Naive thymus-derived CD4-positive, alpha-beta T cell (primary cell): ENCODE results near the gene GSK3B. TPM values are rescaled to one million over a fixed set of nuclear protein-coding genes. Genes with fewer than 3 reads are reported as not detected.

Experiments used
- ATAC-seq: fragments of 150-1000 bp; cut with Tn5 transposase; 2 replicates; pipeline ENCODE4 v1.10.0; 2021; ENCODE audit warnings: mild to moderate bottlenecking, moderate library complexity
- CTCF ChIA-PET: fragments of 350-600 bp; sonication (Branson Sonifier 250); formaldehyde crosslinking; loops from one replicate; lab custom pipeline; 2021; ENCODE audit warnings: antibody characterized with exemption; lab: Charles Lee
- POLR2A ChIA-PET: fragments of 350-600 bp; sonication (Branson Sonifier 250); formaldehyde crosslinking; loops from one replicate; lab custom pipeline; 2021; ENCODE audit warnings: antibody characterized with exemption, inconsistent platforms; lab: Charles Lee
- DNase-seq, 9 donors: peaks; one replicate each; pipeline versions ENCODE4 v3.0.0 to v3.0.0-alpha.2; 2020 to 2022; ENCODE audit warnings: mixed read lengths in 1 of 9
- H3K27ac ChIP-seq: one replicate; pipeline ENCODE4 v1.7.0; 2013; ENCODE audit warnings: mild to moderate bottlenecking, low read depth, low read length, moderate library complexity
- H3K27me3 ChIP-seq, 2 donors: one replicate each; pipeline ENCODE4 v1.7.0; 2013; ENCODE audit warnings: low read length in 2 of 2, mild to moderate bottlenecking in 2 of 2, moderate library complexity in 2 of 2; ENCODE audit not compliant: control insufficient read depth in 2 of 2, insufficient read depth in 2 of 2
- H3K36me3 ChIP-seq, 3 experiments: 1 replicate in 2 of 3; 2 replicates in 1 of 3; pipeline ENCODE4 v1.7.0; 2013; ENCODE audit warnings: low read length in 3 of 3, mild to moderate bottlenecking in 3 of 3, moderate library complexity in 1 of 3; ENCODE audit not compliant: insufficient read depth in 3 of 3, control insufficient read depth in 2 of 3
- H3K4me1 ChIP-seq, 2 donors: one replicate each; pipeline ENCODE4 v1.7.0; 2013; ENCODE audit warnings: low read length in 2 of 2, mild to moderate bottlenecking in 2 of 2, moderate library complexity in 1 of 2; ENCODE audit not compliant: control insufficient read depth in 2 of 2, insufficient read depth in 2 of 2
- H3K4me3 ChIP-seq: 2 replicates; pipeline ENCODE4 v1.7.0; 2013; ENCODE audit warnings: mild to moderate bottlenecking, low read length
- H3K9me3 ChIP-seq, 3 experiments: 1 replicate in 2 of 3; 2 replicates in 1 of 3; pipeline ENCODE4 v1.7.0; 2013; ENCODE audit warnings: low read length in 3 of 3; ENCODE audit not compliant: control insufficient read depth in 2 of 3
- H3K27ac Mint-ChIP-seq, 9 donors: one replicate each; pipeline ENCODE4 v1.8.0; 2020 to 2022; ENCODE audit warnings: mixed read lengths in 9 of 9, mild to moderate bottlenecking in 8 of 9, moderate library complexity in 5 of 9, inconsistent platforms in 2 of 9
- H3K27me3 Mint-ChIP-seq, 5 donors: one replicate each; pipeline ENCODE4 v1.8.0; 2021 to 2022; ENCODE audit warnings: mixed read lengths in 5 of 5, mild to moderate bottlenecking in 1 of 5
- H3K36me3 Mint-ChIP-seq, 5 donors: one replicate each; pipeline ENCODE4 v1.8.0; 2020 to 2022; ENCODE audit warnings: mixed read lengths in 5 of 5, mild to moderate bottlenecking in 3 of 5, inconsistent platforms in 1 of 5
- H3K4me1 Mint-ChIP-seq, 7 donors: one replicate each; pipeline ENCODE4 v1.8.0; 2020 to 2022; ENCODE audit warnings: mixed read lengths in 7 of 7, mild to moderate bottlenecking in 3 of 7, inconsistent platforms in 1 of 7
- H3K4me3 Mint-ChIP-seq, 10 donors: one replicate each; pipeline ENCODE4 v1.8.0; 2020 to 2022; ENCODE audit warnings: mild to moderate bottlenecking in 10 of 10, mixed read lengths in 10 of 10, moderate library complexity in 6 of 10, inconsistent platforms in 2 of 10
- H3K9me3 Mint-ChIP-seq, 11 donors: one replicate each; pipeline ENCODE4 v1.8.0; 2020 to 2022; ENCODE audit warnings: mixed read lengths in 11 of 11, mild to moderate bottlenecking in 4 of 11, inconsistent platforms in 1 of 11, moderate library complexity in 1 of 11
- intact Hi-C, 2 donors: fragments of 100-400 bp; cut with micrococcal nuclease; formaldehyde crosslinking; loops; one replicate each; pipeline ENCODE4 v1.15.1; 2023
- polyA plus RNA-seq, 2 donors: library from polyadenylated mRNA; unstranded; fragments of 300-500 nt; fragmentation: Illumina TruSeq; gene quantifications; one replicate each; pipeline ENCODE4 v1.2.3, GENCODE V29; 2021
- total RNA-seq, 6 experiments: library from RNA in 5 of 6; stranded (reverse) in 5 of 6; gene quantifications; 1 replicate in 5 of 6; 2 replicates in 1 of 6; pipeline ENCODE4 v1.2.3 and lab custom pipeline; 2021 to 2026

GSK3B gene
- total and polyA plus RNA-seq, 7 experiments from 2014 or later: 13.4 to 42.9 (median 36.0) TPM

GRCh38 chr3:120081719-120082118, 12.5 kb downstream of the GSK3B start:
- no peaks in the 10 kb centered on the region for H3K27me3 ChIP-seq
- intact Hi-C loops: no loop called here
- no peak for DNase-seq
- ChIA-PET POLR2A (interaction anchor here (0.7 to 1.9 kb wide), 2 partner anchors 12 to 514 kb away, joined by 3 to 9 read pairs; no protein-coding TSS in a partner anchor), CTCF (interaction anchor here (1.6 kb wide), 2 partner anchors 10 to 65 kb away, joined by 3 to 4 read pairs; no protein-coding TSS in a partner anchor)
- H3K36me3 Mint-ChIP-seq: peaks cover 0 to 29% (median 12%) of the 10 kb centered on the region in 5 donors
- no peak overlapping the region for H3K27ac Mint-ChIP-seq
- H3K4me1 Mint-ChIP-seq: peaks cover 40 to 82% (median 77%) of the 10 kb centered on the region in 7 donors
- H3K36me3 ChIP-seq: no peaks in the 10 kb centered on the region
- no peak overlapping the region for H3K4me3 ChIP-seq
- H3K27ac ChIP-seq: no peak overlapping the region
- peaks cover 8 to 14% of the 10 kb centered on the region in 2 donors for H3K4me1 ChIP-seq
- H3K27me3 Mint-ChIP-seq: no peaks in the 10 kb centered on the region
- H3K9me3 Mint-ChIP-seq: peaks cover 0 to 2% (median 0%) of the 10 kb centered on the region in 11 donors
- peak overlapping the region in 1 of 10 donors; percentile 24 for H3K4me3 Mint-ChIP-seq
- no peak for ATAC-seq
- H3K9me3 ChIP-seq: no peaks in the 10 kb centered on the region

GRCh38 chr3:120080836-120081235, 13.4 kb downstream of the GSK3B start:
- no peak for ATAC-seq
- Histone ChIP-seq H3K4me1 (peaks cover 8% of the 10 kb centered on the region in 2 donors), H3K36me3 (no peaks in the 10 kb centered on the region), H3K27me3 (no peaks in the 10 kb centered on the region), H3K9me3 (no peaks in the 10 kb centered on the region), H3K4me3 (no peak overlapping the region), H3K27ac (no peak overlapping the region)
- DNase-seq: no peak
- peaks cover 0 to 6% (median under 1%) of the 10 kb centered on the region in 11 donors for H3K9me3 Mint-ChIP-seq
- ChIA-PET POLR2A (interaction anchor here (0.6 kb wide), 1 partner anchor 44 kb away, joined by 6 read pairs; no protein-coding TSS in a partner anchor), CTCF (no interaction called here)
- H3K4me1 Mint-ChIP-seq: peaks cover 39 to 80% (median 74%) of the 10 kb centered on the region in 7 donors
- intact Hi-C loops: no loop called here
- H3K4me3 Mint-ChIP-seq: peak overlapping the region in 3 of 10 donors; percentile 36 to 59 (median 37)
- peaks cover 0 to 32% (median 18%) of the 10 kb centered on the region in 5 donors for H3K36me3 Mint-ChIP-seq
- peak overlapping the region in 4 of 9 donors; percentile 4 to 54 (median 44) for H3K27ac Mint-ChIP-seq
- no peaks in the 10 kb centered on the region for H3K27me3 Mint-ChIP-seq

GRCh38 chr3:120077731-120078130, 16.5 kb downstream of the GSK3B start:
- H3K9me3 Mint-ChIP-seq: peaks cover 0 to 10% (median 2%) of the 10 kb centered on the region in 11 donors
- no peaks in the 10 kb centered on the region for H3K27me3 Mint-ChIP-seq
- H3K4me3 ChIP-seq: no peak overlapping the region
- peak overlapping the region in 3 of 10 donors; percentile 14 to 59 (median 18) for H3K4me3 Mint-ChIP-seq
- H3K27ac ChIP-seq: no peak overlapping the region
- no peak for DNase-seq
- no peaks in the 10 kb centered on the region for H3K9me3 ChIP-seq
- ATAC-seq: no peak
- no peaks in the 10 kb centered on the region for H3K36me3 ChIP-seq
- intact Hi-C loops: loop anchor here in 1 of 2 donors (2.0 kb wide), 1 partner anchor 13 kb away; no protein-coding TSS in a partner anchor
- no peaks in the 10 kb centered on the region for H3K27me3 ChIP-seq
- POLR2A ChIA-PET: interaction anchor here (0.7 kb wide), 1 partner anchor 645 kb away, joined by 3 read pairs; no protein-coding TSS in a partner anchor
- H3K27ac Mint-ChIP-seq: peak overlapping the region in 2 of 9 donors; percentile 7 to 9
- CTCF ChIA-PET: no interaction called here
- H3K4me1 Mint-ChIP-seq: peaks cover 43 to 87% (median 82%) of the 10 kb centered on the region in 7 donors
- H3K4me1 ChIP-seq: peaks cover 8% of the 10 kb centered on the region in 2 donors
- peaks cover 0 to 42% (median 29%) of the 10 kb centered on the region in 5 donors for H3K36me3 Mint-ChIP-seq

- H3K36me3 ChIP-seq: no peaks in the 10 kb centered on the region
- DNase-seq: no peak
- CTCF ChIA-PET: no interaction called here
- intact Hi-C loops: no loop called here
- H3K36me3 Mint-ChIP-seq: peaks cover 0 to 34% (median 25%) of the 10 kb centered on the region in 5 donors
- H3K4me3 ChIP-seq: no peak overlapping the region
- no peak overlapping the region for H3K4me3 Mint-ChIP-seq
- peaks cover 28 to 83% (median 71%) of the 10 kb centered on the region in 7 donors for H3K4me1 Mint-ChIP-seq
- H3K27ac Mint-ChIP-seq: peak overlapping the region in 3 of 9 donors; percentile 18 to 62 (median 47)
- H3K4me1 ChIP-seq: no peaks in the 10 kb centered on the region
- no peak for ATAC-seq
- H3K9me3 ChIP-seq: no peaks in the 10 kb centered on the region
- H3K27ac ChIP-seq: no peak overlapping the region
- POLR2A ChIA-PET: no interaction called here
- H3K27me3 Mint-ChIP-seq: no peaks in the 10 kb centered on the region
- H3K27me3 ChIP-seq: no peaks in the 10 kb centered on the region
- peaks cover 0 to 10% (median 0%) of the 10 kb centered on the region in 11 donors for H3K9me3 Mint-ChIP-seq
Measured at GRCh38 chr3:120072867-120073525, 21.3 kb downstream of the GSK3B start.

GRCh38 chr3:120071259-120071658, 23.0 kb downstream of the GSK3B start:
- ATAC-seq: no peak
- ChIA-PET POLR2A (no interaction called here), CTCF (interaction anchor here (1.2 kb wide), 1 partner anchor 11 kb away, joined by 3 read pairs; no protein-coding TSS in a partner anchor)
- Histone ChIP-seq H3K27me3 (no peaks in the 10 kb centered on the region), H3K9me3 (no peaks in the 10 kb centered on the region), H3K4me1 (no peaks in the 10 kb centered on the region), H3K36me3 (no peaks in the 10 kb centered on the region), H3K4me3 (no peak overlapping the region), H3K27ac (no peak overlapping the region)
- Mint-ChIP-seq H3K36me3 (peaks cover 4 to 39% (median 32%) of the 10 kb centered on the region in 5 donors), H3K4me3 (no peak overlapping the region), H3K27me3 (no peaks in the 10 kb centered on the region), H3K9me3 (peaks cover 0 to 10% (median 0%) of the 10 kb centered on the region in 11 donors), H3K27ac (peak overlapping the region in 2 of 9 donors; percentile 12 to 47), H3K4me1 (peaks cover 26 to 88% (median 80%) of the 10 kb centered on the region in 7 donors)
- DNase-seq: no peak
- intact Hi-C loops: no loop called here

- ChIA-PET CTCF (interaction anchor here (0.7 kb wide), 1 partner anchor 79 kb away, joined by 3 read pairs; no protein-coding TSS in a partner anchor), POLR2A (no interaction called here)
- H3K9me3 ChIP-seq: no peaks in the 10 kb centered on the region
- Mint-ChIP-seq H3K27me3 (no peaks in the 10 kb centered on the region), H3K9me3 (peaks cover 0 to 7% (median 0%) of the 10 kb centered on the region in 11 donors), H3K36me3 (peaks cover 4 to 39% (median 33%) of the 10 kb centered on the region in 5 donors), H3K4me3 (no peak overlapping the region), H3K27ac (peak overlapping the region in 1 of 9 donors; percentile 35), H3K4me1 (peaks cover 21 to 86% (median 80%) of the 10 kb centered on the region in 7 donors)
- H3K36me3 ChIP-seq: no peaks in the 10 kb centered on the region
- H3K27ac ChIP-seq: no peak overlapping the region
- H3K4me3 ChIP-seq: no peak overlapping the region
- no peaks in the 10 kb centered on the region for H3K27me3 ChIP-seq
- ATAC-seq: no peak
- intact Hi-C loops: no loop called here
- DNase-seq: no peak
- H3K4me1 ChIP-seq: no peaks in the 10 kb centered on the region
Measured at GRCh38 chr3:120070263-120070981, 23.8 kb downstream of the GSK3B start.
